K562 (cell line): ENCODE results near the gene NISCH. TPM values are rescaled to one million over a fixed set of nuclear protein-coding genes. Genes with fewer than 3 reads are reported as not detected.
A peak's percentile ranks its signal among the peaks of the same experiment; 100 is the strongest.

Source experiments
- BHLHE40 ChIP-seq: IDR thresholded peaks from 2 replicates; pipeline ENCODE4 v1.6.1; 2011; ENCODE audit warnings: low read length, improper control_type of control experiment
- CTBP1 ChIP-seq: fragments of 450-650 bp; IDR thresholded peaks from 2 replicates; pipeline ENCODE4 v1.6.1; 2016; ENCODE audit warnings: borderline replicate concordance
- EGR1 ChIP-seq: fragments of 450-650 bp; conservative IDR thresholded peaks from 2 replicates; pipeline ENCODE4 v1.6.1; 2017; ENCODE audit warnings: mild to moderate bottlenecking
- HMBOX1 ChIP-seq: sonication (generic); IDR thresholded peaks from 2 replicates; pipeline ENCODE4 v1.6.1; 2016
- HOMEZ ChIP-seq: fragments of 250-450 bp; sonication (Bioruptor Pico); IDR thresholded peaks from 2 replicates; pipeline ENCODE4 v1.4.0; 2020; ENCODE audit warnings: mild to moderate bottlenecking, moderate library complexity
- NELFE ChIP-seq: IDR thresholded peaks from 2 replicates; pipeline ENCODE4 v1.6.1; 2011; ENCODE audit warnings: mild to moderate bottlenecking; ENCODE audit not compliant: insufficient read depth, insufficient read length
- NR2F6 ChIP-seq: fragments of 450-650 bp; formaldehyde crosslinking; IDR thresholded peaks from 2 replicates; pipeline ENCODE4 v1.4.0; 2020; ENCODE audit warnings: mild to moderate bottlenecking
- POU5F1 ChIP-seq: fragments of 150-350 bp; IDR thresholded peaks from 2 replicates; pipeline ENCODE4 v1.6.1; 2014; ENCODE audit warnings: borderline replicate concordance, low read length, low read depth, mild to moderate bottlenecking; ENCODE audit not compliant: partially characterized antibody
- RUNX1 ChIP-seq: sonication (generic); IDR thresholded peaks from 2 replicates; pipeline ENCODE4 v1.6.1; 2016; ENCODE audit warnings: antibody characterized with exemption, low read depth
- SNIP1 ChIP-seq: fragments of 450-650 bp; IDR thresholded peaks from 2 replicates; pipeline ENCODE4 v1.7.1; 2017; ENCODE audit warnings: low read depth, mild to moderate bottlenecking
- ZNF449 ChIP-seq: fragments of 250-450 bp; sonication (Bioruptor Pico); IDR thresholded peaks from 2 replicates; pipeline ENCODE4 v1.8.0; 2022; ENCODE audit warnings: moderate library complexity, mild to moderate bottlenecking, inconsistent platforms
- ZNF785 ChIP-seq: fragments of 250-450 bp; sonication (Bioruptor Pico); IDR thresholded peaks from 2 replicates; pipeline ENCODE4 v1.4.0; 2020; ENCODE audit warnings: mild to moderate bottlenecking
- polyA plus RNA-seq, 8 experiments: library from polyadenylated mRNA; depleted of rRNA in 4 of 8; stranded (reverse) in 5 of 8; unstranded in 3 of 8; fragments of >200 nt; fragmentation: Nextera tagmentation in 2 of 8; fragmentation: Illumina TruSeq in 1 of 8; extraction: Ambion mirVana in 2 of 8; extraction: Trizol in 1 of 8; gene quantifications; 2 replicates each; pipeline versions ENCODE4 v1.2.1 to v1.2.3, GENCODE V29; 2011 to 2014; ENCODE audit warnings: inconsistent platforms in 1 of 8, missing spikeins in 1 of 8
- total RNA-seq, 7 experiments: library from RNA; depleted of rRNA in 6 of 7; stranded (reverse); fragments of >200 nt in 6 of 7; fragmentation: Illumina TruSeq in 2 of 7; extraction: Trizol in 2 of 7; gene quantifications; 2 replicates each; pipeline versions ENCODE4 v1.2.1 to v1.2.3, GENCODE V29; 2011 to 2021; ENCODE audit warnings: low replicate concordance in 1 of 7
- TF ChIP-seq, protein P1 (sequence below): fragments of 200-800 bp; sonication (Bioruptor generic); IDR thresholded peaks from 2 replicates; pipeline ENCODE4 v1.6.1; 2016; ENCODE audit warnings: missing genetic modification characterization, missing compliant biosample characterization
- TF ChIP-seq, protein P2 (sequence below), 3 experiments: fragments of 200-800 bp in 1 of 3; sonication (Bioruptor generic) in 1 of 3; sonication (generic) in 1 of 3; formaldehyde crosslinking in 1 of 3; IDR thresholded peaks; 2 replicates each; pipeline versions ENCODE4 v1.6.1 to v1.8.0; 2016 to 2022; ENCODE audit warnings: mild to moderate bottlenecking in 2 of 3, missing compliant biosample characterization in 2 of 3, missing genetic modification characterization in 2 of 3, missing genetic modification reagents in 1 of 3

Gene NISCH
- total and polyA plus RNA-seq, 9 of the 15 experiments (the other 6 are each of a cell fraction or from before 2014, with no cell fraction given), result 0.44 to 43.5 (median 23.4) TPM

GRCh38 chr3:52455283-52456168, at the start of gene NISCH (continued):
- TF ChIP-seq, protein P1, sequence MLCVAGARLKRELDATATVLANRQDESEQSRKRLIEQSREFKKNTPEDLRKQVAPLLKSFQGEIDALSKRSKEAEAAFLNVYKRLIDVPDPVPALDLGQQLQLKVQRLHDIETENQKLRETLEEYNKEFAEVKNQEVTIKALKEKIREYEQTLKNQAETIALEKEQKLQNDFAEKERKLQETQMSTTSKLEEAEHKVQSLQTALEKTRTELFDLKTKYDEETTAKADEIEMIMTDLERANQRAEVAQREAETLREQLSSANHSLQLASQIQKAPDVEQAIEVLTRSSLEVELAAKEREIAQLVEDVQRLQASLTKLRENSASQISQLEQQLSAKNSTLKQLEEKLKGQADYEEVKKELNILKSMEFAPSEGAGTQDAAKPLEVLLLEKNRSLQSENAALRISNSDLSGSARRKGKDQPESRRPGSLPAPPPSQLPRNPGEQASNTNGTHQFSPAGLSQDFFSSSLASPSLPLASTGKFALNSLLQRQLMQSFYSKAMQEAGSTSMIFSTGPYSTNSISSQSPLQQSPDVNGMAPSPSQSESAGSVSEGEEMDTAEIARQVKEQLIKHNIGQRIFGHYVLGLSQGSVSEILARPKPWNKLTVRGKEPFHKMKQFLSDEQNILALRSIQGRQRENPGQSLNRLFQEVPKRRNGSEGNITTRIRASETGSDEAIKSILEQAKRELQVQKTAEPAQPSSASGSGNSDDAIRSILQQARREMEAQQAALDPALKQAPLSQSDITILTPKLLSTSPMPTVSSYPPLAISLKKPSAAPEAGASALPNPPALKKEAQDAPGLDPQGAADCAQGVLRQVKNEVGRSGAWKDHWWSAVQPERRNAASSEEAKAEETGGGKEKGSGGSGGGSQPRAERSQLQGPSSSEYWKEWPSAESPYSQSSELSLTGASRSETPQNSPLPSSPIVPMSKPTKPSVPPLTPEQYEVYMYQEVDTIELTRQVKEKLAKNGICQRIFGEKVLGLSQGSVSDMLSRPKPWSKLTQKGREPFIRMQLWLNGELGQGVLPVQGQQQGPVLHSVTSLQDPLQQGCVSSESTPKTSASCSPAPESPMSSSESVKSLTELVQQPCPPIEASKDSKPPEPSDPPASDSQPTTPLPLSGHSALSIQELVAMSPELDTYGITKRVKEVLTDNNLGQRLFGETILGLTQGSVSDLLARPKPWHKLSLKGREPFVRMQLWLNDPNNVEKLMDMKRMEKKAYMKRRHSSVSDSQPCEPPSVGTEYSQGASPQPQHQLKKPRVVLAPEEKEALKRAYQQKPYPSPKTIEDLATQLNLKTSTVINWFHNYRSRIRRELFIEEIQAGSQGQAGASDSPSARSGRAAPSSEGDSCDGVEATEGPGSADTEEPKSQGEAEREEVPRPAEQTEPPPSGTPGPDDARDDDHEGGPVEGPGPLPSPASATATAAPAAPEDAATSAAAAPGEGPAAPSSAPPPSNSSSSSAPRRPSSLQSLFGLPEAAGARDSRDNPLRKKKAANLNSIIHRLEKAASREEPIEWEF (CRISPR knock-in tag), result no peak
- no peak for TF ChIP-seq HMBOX1
- TF ChIP-seq BHLHE40, result peak; percentile 93
- no peak for TF ChIP-seq NR2F6
- TF ChIP-seq ZNF449 (CRISPR knock-in tag), result no peak
- TF ChIP-seq CTBP1, result no peak
- peak; percentile 59 for TF ChIP-seq EGR1
- TF ChIP-seq RUNX1, result no peak
- TF ChIP-seq POU5F1, result no peak
- no peak for TF ChIP-seq SNIP1
- TF ChIP-seq, protein P2, sequence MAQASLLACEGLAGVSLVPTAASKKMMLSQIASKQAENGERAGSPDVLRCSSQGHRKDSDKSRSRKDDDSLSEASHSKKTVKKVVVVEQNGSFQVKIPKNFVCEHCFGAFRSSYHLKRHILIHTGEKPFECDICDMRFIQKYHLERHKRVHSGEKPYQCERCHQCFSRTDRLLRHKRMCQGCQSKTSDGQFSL (CRISPR knock-in tag; IDR thresholded peaks at IDR 0.05), result no peak
- TF ChIP-seq, protein P2 (tag; IDR thresholded peaks at IDR 0.05), result no peak
- no peak for TF ChIP-seq NELFE
- TF ChIP-seq ZNF785 (CRISPR knock-in tag), result no peak
- TF ChIP-seq HOMEZ (CRISPR knock-in tag), result no peak
